GM21529 (cell line): ENCODE results near the gene SH3BGR.
"Not testable (repeated sequence)": the region's sequence is repeated elsewhere in the genome, so short reads cannot be mapped to it uniquely, and the experiment has no call there.

Source experiments
- ATAC-seq: cut with Tn5 transposase; IDR thresholded peaks from one replicate; pipeline ENCODE4 v1.9.1; 2021; ENCODE audit not compliant: unreplicated experiment

Gene SH3BGR

GRCh38 chr21:39451332-39452206 lies at the start of gene SH3BGR:
TSS of gene SH3BGR (plus strand) at chr21:39451970. CDS start at chr21:39452097, 127 bp downstream.
- ATAC-seq: no peak

GRCh38 chr21:39406065-39406464 lies 45.7 kb upstream of the SH3BGR start:
- no peak for ATAC-seq

- not testable (repeated sequence) for ATAC-seq
Observed at GRCh38 chr21:39419204-39419603, 32.6 kb upstream of the SH3BGR start.

- ATAC-seq: no peak
Observed at GRCh38 chr21:39422527-39423241, 29.1 kb upstream of the SH3BGR start.

DNA sequence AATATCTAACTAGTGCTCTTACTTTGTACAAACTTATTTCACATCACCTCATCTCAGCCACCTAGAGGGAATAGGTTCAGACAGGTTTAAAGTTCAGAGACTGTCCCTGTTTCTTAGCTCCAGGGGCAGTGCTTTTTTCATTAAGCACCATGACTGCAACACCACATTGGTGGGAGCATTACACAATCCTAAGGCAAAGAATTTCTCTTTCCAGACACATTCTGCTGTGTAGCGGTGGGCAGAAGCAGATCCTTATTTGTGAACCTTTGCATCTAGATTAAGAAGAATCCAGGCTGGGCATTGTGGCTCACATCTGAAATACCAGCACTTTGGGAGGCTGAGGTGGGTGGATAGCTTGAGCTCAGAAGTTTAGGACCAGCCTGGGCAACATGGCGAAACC lies 22.3 kb upstream of the SH3BGR start:
- no peak for ATAC-seq

GRCh38 chr21:39430016-39430415 lies 21.8 kb upstream of the SH3BGR start:
- no peak for ATAC-seq

DNA sequence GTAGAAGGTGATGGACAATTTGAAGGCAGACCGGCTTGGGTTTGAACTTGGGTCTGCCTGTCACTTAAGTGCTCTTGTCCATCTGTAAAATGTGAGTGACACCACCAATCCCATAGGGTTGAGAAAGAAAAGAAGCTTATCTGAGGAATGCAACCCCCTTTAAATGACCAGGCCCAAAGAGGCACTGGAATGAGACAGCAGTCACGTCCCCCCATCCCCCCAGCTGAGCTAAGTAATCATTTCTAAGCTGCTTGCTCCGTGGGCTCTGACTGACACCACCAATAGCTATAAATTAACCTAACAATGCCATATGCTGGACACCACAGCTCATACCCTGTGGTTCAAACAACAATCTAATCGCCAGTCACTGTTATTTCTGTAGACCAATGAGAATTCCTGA lies 21.3 kb upstream of the SH3BGR start:
- no peak for ATAC-seq

- ATAC-seq: no peak
Observed at GRCh38 chr21:39430954-39431353, 20.8 kb upstream of the SH3BGR start.

- no peak for ATAC-seq
Observed at GRCh38 chr21:39434950-39435349, 16.8 kb upstream of the SH3BGR start.

DNA sequence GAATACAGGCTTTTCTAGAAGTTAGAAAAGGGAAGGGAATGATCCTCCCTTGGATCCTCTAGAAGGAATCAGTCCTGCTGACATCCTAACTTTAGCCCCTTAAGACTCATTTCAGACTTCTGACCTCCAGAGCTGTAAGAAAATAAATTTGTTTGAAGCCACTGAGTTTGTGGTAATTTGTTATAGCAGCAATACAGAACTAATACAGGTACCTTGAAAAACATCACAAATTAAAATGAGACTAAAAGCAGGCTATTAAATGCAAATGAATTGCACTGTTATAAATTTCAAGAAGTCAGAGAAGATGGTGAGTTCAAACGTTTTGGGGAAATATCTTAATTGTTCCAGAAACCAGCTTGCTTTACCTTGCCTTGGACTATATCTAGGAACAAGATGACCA lies 12.5 kb upstream of the SH3BGR start:
- no peak for ATAC-seq

DNA sequence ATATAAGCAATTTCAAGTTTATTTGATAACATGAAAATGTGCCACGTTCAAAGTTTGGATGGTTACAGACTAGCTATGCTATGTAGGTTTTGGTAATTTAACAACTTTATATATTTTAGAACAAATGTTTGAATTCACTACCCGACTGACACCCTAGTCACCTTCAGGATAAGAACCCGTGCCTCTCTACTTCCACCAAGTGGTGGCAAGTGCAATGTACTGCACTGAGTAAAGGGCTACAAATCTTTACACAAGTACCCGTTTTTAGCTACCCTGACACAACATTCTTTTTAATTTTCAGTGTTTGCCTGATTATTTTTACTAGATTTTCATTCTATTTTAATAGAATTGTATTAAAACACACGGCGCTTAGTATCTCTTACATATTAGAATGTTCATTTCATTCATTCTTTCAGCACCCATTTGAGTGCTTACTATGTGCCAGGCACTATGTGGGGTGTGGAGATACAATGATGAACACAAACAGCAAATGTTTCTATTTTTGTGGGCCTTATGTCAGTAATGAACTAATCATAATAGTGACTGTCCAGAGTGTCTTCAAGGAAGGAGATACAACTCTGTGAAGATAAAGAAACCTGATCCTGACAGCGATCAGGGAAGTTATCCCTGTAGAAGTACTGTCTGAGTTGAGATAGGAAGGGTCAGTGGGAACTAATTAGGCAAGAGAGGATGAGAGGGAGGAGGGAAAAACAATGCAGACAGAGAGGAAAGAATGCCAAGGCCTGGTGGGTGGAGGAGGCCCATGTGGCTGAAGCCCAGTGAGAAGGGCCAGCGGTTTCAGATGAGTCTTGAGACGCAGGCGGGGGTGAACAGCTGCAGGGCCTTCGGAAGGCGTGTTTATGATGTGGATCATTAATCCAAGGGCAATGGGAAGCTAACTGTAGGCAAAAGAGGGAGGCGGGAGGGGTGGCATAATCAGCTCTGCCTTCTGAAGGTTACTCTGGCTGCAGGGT lies 10.0 kb upstream of the SH3BGR start:
- no peak for ATAC-seq

- no peak for ATAC-seq
Observed at GRCh38 chr21:39444421-39445180, 7.2 kb upstream of the SH3BGR start.

GRCh38 chr21:39445321-39446269 lies 6.2 kb upstream of the SH3BGR start, which contains the start of gene LCA5L:
TSS of gene LCA5L (minus strand) at chr21:39445778. CDS start at chr21:39428493, 17,285 bp downstream.
- ATAC-seq: peak; percentile 87

DNA sequence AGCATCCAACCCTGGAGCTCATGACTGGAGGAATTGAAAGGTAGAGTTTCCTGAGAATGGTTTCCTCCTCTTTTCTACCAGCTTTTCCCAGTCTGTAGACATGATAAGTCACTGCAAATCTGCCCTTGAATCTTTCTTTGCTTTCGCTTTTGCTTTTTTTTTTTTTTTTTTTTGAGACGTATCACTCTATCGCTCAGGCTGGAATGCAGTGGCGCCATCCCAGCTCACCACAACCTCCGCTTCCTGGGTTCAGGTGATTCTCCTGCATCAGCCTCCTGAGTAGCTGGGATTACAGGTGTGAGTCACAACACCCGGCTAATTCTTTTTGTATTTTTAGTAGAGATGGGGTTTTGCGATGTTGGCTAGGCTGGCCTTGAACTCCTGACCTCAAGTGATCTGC lies 4.5 kb upstream of the SH3BGR start:
- ATAC-seq: no peak

GRCh38 chr21:39452207-39452969 lies 618 bp downstream of the SH3BGR start:
- no peak for ATAC-seq

DNA sequence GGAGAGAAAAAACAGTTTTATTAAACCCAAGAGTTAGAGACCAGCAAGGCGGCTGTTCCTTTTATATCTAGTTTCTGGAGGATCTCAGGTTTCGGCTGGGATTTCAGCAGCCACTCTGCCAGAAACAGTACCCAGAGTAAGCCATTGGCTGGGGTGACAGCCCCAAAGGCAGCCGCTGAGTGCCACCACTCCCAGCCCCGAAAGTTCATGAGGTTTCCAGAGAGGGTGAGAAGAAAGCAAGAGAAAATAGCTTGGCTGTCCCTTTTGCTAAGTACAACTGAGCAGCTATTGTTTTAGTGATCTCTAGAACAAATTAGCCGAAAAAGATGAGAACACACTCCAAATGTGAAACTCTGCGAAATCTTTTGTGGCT lies 1.2 kb downstream of the SH3BGR start:
- no peak for ATAC-seq

GRCh38 chr21:39453571-39454179 lies 1.9 kb downstream of the SH3BGR start:
- ATAC-seq: no peak
